ENCODE data around the gene ICAM2.
"Not testable (repeated sequence)": the region's sequence is repeated elsewhere in the genome, so short reads cannot be mapped to it uniquely, and the experiment has no call there.

ICAM2 gene

DNA sequence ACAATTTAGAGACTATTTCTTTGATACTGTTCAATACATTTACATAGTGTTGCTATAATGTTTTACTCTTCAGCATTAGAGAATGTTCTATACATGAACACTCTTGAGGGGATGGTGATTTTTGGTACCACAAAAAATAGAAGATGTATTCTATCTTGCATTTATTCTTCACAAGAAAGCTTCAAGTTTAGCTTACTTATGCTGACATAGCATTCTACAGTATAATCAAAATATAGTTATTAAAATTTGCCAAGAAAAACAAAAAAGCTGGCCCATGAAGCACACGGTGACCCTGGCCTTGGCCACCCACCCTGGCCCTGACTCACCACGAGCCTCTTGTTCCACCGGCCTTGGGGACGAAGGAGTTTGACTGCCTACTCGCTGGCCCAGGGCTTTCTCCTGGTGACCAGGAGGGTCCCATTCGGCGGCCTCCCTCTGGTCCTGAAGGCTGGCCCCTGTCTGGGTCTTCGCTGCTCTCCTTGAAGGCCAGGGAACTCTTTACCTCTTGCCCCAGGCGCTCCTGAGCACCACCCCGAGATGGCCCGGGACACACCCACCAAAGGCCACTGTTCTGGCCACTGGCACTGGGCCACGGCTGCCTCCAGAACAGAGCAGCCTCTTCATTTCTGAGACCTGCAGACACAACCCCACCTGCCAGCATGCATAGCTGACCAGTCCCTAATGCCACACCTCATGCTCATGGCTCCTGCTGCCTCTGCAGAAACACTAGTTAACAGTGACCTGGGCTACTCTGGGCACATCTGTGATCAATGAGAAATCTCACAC lies 22.5 kb upstream of the ICAM2 start:
- DNase-seq (ENCODE audit: low read depth in 2 of 2): no peak

DNA sequence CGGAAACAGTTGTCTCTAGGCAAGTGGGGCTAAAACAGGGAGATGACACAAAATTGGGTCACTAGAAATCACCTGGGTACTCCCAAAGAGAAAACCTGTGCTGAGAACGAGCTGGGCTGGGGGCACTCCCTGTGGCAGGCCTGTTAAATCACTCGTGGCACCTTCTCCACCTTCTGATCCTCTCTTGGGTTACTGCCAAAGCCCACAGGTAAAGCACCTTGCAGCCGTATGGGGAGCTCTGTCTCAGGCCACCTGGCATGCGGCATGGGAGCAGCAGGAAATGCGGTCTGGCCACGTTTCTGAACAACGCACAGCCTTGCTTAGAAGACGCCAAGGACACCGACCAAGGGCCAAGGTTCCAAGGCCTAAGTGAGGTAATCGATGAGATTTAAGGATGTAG lies 21.5 kb upstream of the ICAM2 start:
- no peak for DNase-seq (ENCODE audit: low read depth in 2 of 2)

DNA sequence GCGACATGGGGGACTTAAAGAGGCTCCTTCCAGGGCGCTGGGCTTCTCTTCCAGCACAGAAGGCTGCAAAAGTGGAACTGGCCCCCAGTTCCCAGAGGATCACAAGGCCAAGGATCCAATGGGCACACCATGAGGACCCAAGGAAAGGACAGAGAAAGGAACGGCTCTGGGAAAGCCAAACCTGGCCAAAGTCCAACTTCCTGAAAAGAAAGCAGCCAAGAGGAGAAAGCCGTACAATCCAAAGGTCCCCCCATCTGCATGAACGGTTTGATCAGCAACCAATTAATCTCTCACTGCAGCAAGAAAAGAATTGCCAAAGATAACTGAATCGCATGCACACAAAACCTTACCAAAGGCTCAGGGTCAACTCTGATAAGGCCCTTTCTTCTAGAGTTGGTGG lies 19.8 kb upstream of the ICAM2 start:
- no peak for DNase-seq (ENCODE audit: low read depth in 2 of 2)

DNA sequence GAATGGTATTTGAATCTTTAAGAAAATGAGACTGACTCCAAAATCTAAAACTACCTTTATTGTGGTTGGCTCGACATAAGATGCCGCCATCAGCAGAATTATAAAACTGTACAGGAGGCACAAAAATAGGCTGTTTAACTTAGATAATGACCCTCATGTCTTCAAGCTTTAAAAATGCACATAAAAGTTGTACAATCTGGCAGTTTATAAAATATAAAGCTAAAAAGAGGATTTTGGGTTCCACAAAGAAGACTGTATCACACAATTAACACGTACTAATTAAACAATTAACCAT lies 18.6 kb upstream of the ICAM2 start:
- DNase-seq (ENCODE audit: low read depth in 2 of 2): no peak

DNA sequence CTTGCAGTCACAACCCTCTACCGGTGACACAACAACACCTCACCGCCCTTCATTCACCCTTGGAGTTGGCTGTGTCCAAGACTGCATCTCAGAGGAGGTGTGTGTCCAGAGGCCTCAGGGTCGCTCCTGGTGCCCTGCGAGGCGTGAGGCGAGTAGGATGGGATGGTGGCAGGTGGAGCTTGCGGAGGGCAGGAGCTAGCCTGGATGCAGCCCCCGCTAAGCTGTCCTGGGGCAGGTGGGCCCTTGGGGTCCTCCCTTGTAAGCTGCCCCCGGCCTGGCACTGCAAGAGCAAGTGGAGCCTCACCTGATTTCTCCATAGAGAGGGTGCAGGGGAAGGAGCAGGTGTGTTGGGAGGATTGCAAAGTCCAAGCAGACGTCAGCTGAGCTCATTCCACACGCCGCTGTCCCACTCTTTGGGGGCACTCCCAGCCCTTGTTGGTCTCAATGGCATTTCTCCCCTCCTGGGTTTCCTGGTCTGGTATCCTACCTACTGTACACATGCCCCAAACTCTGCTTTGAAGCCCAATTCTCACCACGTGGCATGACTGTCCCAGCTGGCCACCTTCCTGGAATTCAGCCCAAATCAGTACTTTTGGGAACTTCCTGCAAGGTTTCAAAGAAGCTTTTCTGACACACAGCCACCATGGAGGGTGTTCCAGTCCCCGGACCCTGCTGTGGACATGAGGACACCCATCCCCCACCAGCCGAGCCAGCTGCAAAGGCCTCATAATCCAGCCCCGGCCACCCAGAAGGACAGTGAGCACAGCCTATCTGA lies 18.1 kb upstream of the ICAM2 start:
- no peak for DNase-seq (ENCODE audit: low read depth in 2 of 2)

DNA sequence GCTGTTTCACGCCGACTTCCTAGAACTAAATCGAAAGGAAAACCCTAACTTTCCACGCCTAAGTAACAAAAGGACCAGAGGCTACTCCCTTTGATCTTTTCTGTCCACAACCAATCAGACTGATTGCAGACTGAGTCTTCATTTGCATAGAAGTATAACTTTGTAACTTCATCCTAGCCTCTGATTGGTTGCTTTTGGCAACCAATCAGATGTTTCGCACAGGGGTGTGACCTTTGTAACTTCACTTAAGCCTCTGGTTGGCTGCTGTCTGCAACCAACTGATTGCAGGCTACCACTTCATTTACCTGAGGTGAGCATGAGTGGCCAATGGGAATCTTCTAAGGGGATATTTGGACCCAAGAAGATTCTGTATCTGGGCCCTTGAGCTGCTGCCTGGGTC lies 17.4 kb upstream of the ICAM2 start:
- no peak for DNase-seq (ENCODE audit: low read depth in 2 of 2)

DNA sequence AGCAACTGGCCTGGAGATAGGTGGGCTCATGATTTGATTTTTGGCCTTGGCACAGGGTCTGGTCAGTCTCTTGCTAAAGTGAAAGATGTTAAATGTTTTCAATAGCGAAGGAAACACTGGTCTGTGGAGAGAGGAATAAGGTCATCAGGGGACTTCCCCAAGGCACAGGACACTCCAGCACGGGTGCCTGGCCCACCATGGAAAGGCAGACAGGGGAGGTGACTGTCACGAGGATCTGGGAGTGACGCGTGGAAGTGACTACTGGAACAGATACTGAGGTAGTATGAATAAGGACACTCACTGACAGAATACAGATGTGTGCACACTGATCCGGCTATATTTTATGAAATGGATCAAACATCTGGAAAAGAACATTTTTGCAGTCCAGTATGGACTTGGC lies 16.7 kb upstream of the ICAM2 start:
- DNase-seq (ENCODE audit: low read depth in 2 of 2): no peak

DNA sequence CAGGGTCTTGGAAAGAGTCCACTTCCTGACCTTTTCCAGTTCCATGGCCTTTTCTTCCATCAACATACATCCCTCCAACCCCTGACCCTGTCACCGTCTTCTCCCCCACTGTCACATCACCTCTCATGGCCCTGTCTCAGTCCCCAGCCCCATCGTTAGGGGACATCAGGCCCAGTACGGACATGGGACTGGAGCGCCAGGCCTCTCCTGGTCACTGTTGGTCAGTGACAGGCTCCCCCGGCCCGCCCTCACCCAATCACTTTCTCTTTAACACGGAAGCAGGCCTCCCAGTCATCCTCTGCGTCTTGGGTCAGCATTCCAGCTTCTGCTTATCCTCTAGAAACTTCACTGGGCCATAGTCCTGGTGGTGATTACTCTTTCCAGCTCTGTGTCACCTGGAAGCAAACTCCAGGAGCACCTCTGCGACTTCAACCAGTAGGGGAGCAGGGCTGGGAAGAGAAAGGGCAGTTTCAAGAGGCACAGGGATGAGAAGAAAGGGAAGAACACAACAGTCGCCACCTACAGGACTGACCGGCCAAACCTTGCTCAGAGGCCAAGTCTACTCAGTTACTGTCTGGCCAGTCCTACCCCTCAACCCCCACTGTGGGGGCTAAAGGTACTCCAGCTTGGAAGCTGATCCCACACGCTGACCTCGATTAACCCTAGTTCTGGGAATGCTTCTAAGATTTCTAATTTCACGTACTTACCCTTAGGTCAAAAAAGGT lies 15.9 kb upstream of the ICAM2 start:
- no peak for DNase-seq (ENCODE audit: low read depth in 2 of 2)

DNA sequence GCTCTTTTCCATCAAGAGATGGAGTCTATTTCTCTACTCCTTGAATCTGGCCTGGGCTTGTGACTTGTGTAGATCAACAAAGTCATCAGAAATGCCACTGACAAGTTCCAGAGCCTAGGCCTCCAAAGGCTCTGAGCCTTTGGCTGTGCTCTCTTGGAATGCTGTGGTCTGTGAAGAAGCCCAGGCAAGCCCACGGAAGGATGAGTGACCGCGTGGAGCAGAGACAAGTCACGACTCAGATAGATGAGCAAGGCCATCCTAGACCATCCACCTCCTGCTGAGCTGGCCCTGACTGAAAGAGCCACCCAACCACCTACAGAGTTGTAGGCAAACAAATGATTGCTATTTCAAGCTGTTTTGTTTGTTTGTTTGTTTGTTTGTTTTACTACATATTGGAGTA lies 11.6 kb upstream of the ICAM2 start:
- DNase-seq (ENCODE audit: low read depth in 2 of 2): no peak

DNA sequence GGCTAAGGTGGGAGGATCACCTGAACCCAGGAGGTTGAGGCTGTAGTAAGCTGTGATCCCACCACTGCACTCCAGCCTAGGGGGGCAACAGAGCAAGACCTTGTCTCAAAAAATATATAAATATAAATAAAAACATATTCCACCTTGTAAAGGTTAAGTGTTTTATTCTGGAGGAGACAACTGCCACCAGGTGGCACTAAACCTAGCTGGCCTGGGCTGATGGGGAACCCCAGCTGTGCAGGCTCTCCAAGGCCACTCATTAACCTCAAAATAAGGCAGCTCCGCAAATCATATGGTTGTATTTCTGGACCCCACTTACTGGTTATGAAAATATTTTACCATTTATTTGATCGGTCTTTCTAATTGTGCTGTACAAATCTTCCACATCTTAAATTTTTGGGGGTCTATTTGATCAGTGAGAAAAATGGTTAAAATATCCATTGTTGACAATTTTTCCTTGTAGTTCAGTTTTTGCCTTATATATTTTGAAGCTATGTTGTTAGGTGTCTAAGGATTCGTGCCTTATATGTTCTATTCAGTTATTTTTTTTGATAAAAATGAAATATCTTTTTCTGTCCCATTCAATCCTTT lies 8.5 kb upstream of the ICAM2 start:
- peak; percentile 41 to 57 for DNase-seq (ENCODE audit: low read depth in 2 of 2)

DNA sequence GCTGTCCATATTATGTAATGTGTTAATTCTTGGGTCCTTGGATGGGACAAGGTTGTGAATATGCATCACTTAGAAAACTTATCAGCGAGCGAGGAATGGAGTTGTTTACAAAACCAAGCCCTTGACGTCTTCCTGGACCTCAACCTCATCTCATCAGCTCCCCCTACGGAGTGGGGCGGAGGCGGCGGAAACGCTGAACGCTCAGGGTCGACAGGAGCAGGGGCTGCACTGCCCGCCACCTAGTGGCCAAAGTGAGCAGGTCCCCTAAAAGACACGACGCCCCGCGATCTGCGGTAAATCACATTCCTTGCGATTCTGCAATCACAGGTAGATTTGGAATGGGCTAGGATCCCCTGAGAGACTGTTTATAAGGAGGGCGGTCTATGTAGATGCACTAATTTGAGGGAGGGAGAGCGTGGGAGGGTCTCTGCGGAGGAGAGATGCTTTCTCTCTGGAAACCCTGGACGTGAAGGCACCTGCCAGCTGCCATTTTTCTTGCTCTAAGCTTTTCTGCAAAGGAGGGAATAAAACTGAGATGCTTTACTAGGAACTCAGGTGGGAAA lies 5.4 kb upstream of the ICAM2 start:
- peak; percentile 77 to 78 for DNase-seq (ENCODE audit: low read depth in 2 of 2)

DNA sequence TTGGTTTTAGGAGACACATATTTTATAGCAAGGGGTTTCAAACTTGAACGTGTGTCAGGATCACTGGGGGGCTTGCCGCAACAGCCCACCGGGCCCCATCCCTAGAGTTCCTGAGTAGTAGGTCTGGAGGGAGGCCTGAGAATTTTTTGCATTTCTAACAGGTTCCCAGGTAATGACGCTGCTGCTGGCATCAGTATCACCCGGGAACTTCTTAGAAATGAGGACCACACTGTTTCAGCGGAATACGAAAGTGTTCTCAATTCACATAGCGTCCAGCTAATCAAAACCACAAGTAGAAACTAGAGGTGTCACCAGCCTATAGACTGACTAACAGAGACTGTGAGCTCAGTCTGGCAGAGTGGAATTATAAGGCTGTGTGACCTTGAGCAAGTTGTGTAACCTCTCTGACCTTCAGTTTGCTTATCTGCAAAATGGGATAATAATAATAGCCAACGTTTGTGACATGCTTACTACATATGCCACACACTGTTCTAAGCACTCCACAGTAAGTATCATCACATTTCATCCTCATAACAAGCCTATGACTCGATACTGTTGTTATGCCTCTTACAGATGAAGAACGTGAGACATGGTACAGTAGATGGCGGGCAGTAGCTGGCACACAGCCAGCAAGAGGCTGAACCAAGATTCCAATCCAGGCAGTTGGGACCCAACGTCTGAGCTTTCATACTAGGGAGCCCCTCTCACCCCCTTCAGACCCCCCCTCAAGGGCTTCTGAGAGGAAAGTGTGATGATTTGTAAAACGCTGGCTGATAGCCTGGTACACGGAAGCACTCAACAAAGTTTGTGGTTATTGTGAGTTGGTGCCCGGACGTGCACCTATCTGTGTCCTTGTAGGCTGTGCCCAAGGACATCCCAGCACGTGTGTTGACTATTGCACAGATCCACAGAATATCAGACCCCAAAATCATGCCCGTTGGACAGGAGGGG lies 4.6 kb upstream of the ICAM2 start:
- no peak for DNase-seq (ENCODE audit: low read depth in 2 of 2)

DNA sequence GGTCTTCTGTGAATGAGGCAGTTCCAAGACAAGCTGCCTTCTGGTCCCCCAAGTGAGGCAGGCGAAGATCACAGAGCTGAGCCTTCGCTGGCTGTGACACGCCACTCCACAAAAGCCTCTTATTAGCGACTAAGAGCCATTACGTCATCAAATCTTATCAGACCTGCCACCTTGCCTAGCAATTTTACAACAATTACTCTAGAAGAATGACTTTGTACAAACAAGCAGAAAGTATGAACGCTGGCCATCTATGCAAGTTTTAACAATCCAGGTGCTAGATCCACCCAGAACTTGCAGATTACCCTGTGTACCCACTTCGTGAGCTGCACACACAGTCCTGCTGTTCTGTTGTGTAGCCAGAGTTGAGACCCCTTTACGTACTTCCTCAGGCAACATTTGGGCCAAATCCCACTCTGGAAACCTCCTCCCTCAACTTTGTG lies 3.8 kb upstream of the ICAM2 start:
- no peak for DNase-seq (ENCODE audit: low read depth in 2 of 2)

DNA sequence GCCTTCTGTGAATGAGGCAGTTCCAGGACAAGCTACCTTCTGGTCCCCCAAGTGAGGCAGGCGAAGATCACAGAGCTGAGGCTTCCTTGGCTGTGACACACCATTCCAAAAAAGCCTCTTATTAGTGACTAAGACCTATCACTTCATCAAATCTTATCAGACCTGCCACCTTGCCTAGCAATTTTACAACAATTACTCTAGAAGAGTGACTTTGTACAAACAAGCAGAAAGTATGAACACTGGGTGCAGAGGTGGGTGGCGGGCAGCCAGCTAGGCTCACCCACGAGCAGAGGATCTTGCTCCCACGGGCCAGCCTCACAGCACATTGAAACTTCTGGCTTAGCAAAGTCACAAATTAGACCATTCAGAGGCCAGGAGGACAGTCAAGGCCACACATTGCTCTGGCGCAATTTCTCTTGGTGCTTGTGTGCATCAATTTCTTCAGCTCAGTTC lies 2.2 kb upstream of the ICAM2 start:
- DNase-seq (ENCODE audit: low read depth in 2 of 2): no peak

DNA sequence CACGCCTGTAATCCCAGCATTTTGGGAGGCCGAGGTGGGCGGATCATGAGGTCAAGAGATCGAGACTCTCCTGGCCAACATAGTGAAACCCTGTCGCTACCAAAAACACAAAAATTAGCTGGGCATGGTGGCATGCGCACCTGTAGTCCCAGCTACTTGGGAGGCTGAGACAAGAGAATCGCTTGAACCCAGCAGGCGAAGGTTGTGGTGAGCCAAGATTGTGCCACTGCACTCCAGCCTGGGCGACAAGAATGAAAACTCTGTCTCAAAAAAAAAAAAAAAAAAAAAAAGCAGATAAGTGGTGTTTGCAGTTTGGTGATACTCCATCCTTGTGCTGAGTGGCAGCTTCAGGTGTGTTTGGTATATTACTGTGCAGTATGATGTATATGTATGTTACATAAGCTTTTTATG lies 877 bp downstream of the ICAM2 start:
- not testable (repeated sequence) for DNase-seq (ENCODE audit: low read depth in 2 of 2)

DNA sequence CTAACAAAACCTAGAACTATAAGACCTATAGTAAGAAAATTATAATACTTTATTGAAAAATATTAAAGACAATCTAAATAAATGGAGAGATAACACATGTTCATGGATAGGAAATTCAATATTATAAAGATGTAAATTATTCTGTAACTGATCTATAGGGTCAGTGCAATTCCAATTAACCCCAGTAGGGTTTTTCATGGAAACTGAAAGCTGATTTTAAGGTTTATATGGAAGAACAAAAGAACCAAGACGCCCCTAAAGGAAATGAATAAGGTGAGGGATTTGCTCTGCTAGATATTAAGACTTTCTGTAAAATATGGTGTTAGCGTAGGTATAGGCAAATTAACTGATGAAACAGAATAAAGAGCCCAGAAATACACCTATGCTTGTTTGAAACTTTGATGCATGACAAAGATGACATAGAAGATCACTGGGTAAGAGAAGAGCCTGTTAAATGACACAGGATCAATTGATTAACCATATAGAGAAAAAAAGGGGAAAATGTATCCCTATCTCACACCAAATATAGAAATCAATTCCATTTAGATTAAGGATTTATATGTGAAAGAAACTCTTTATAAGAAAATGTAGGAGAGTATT lies 3.0 kb downstream of the ICAM2 start:
- DNase-seq (ENCODE audit: low read depth in 2 of 2): no peak

DNA sequence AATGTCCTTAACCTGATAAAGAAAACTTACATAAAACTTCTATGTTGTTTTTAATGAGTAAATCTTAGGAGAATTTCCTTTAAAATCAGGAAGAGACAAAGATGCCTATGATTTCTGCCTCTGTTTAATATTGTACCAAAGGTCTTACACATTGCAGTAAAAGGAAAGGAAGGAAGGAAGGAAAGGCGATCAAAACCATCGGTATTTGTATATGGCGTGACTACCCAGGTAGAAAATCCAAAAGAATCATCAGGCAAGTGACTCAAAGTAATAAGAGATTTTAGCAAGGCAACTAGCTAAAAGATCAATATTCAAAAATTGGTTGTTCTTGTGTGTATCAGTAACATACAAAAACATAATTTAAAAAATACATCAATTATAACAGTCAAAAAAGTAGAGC lies 3.5 kb downstream of the ICAM2 start:
- no peak for DNase-seq (ENCODE audit: low read depth in 2 of 2)

DNA sequence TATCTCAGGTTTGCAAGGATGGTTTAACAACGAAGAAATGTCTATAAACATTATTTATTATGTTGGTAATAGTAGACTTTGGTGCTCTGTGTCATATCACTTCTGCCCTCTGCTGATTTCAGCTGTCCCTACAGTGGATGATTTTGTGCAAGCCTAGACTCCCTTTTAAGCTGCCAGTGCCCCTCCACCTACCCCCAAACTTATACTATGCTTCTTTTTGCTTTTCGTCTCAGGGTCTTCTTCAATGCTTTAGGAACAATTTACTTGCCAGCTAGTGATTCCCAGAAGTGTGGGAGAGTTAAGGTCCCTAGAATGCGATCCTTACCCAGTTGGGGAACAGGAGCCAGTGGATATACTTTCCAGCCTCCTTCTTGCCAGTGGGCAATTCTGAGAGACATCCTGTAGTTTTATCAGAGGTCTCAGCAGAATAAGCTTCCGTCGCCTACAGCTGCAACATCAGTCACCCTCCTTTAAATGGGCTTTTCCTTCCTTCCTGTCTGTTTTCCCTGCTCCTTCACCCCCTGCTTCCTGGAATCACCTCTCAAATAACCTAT lies 4.1 kb downstream of the ICAM2 start:
- no peak for DNase-seq (ENCODE audit: low read depth in 2 of 2)

DNA sequence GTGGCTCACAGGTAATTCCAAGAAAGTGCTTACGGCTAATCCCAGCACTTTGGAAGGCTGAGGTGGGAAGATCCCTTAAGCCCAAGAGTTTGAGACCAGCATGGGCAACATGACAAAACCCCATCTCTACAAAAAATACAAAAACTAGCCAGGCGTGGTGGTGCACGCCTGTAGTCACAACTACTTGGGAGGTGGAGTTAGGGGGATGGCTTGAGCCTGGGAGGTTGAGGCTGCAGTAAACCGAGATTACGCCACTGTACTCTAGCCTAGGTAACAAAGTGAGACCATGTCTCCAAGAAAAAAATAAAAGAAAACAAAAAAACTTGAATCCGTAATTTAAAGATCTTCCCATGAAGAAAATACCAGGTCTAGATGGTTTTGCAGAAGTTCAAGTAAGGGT lies 5.0 kb downstream of the ICAM2 start:
- DNase-seq (ENCODE audit: low read depth in 2 of 2): no peak

Data from stimulated activated CD8-positive, alpha-beta memory T cell treated with anti-CD3 and anti-CD28 coated beads, Interleukin-7, amount 100 ng/mL, for 1 hour (primary cell).